GM23248 (cell line): Measurements from ENCODE around the gene SLITRK3. TPM values are rescaled to one million over a fixed set of nuclear protein-coding genes. Genes with fewer than 3 reads are reported as not detected.
"Not testable (repeated sequence)": the region's sequence is repeated elsewhere in the genome, so short reads cannot be mapped to it uniquely, and the experiment has no call there.

Experiments used
- DNase-seq: peaks from one replicate; pipeline ENCODE4 v3.0.0-alpha.2; 2015
- H2AFZ ChIP-seq: fragments of 200-600 bp; sonication (generic); 2 replicates; pipeline ENCODE4 v1.6.1; 2016; ENCODE audit warnings: antibody characterized with exemption
- H3F3A ChIP-seq: fragments of 200-600 bp; sonication (generic); 2 replicates; pipeline ENCODE4 v1.6.1; 2016; ENCODE audit warnings: mild to moderate bottlenecking, antibody characterized with exemption, mixed run types; ENCODE audit not compliant: insufficient read depth
- H3K27ac ChIP-seq: fragments of 200-600 bp; sonication (generic); 2 replicates; pipeline ENCODE4 v1.5.1; 2016; ENCODE audit warnings: mild to moderate bottlenecking
- H3K27me3 ChIP-seq: fragments of 200-600 bp; sonication (generic); replicated peaks from 2 replicates; pipeline ENCODE4 v1.6.1; 2016; ENCODE audit warnings: mild to moderate bottlenecking; ENCODE audit not compliant: insufficient read depth
- H3K36me3 ChIP-seq: fragments of 200-600 bp; sonication (generic); 2 replicates; pipeline ENCODE4 v1.6.1; 2016; ENCODE audit warnings: low read depth, mild to moderate bottlenecking
- H3K4me1 ChIP-seq: fragments of 200-600 bp; sonication (generic); 2 replicates; pipeline ENCODE4 v1.6.1; 2016; ENCODE audit warnings: mild to moderate bottlenecking; ENCODE audit not compliant: insufficient read depth
- H3K4me2 ChIP-seq: fragments of 200-600 bp; sonication (generic); one replicate; pipeline ENCODE4 v1.6.1; 2016; ENCODE audit warnings: mild to moderate bottlenecking; ENCODE audit not compliant: unreplicated experiment
- H3K4me3 ChIP-seq: fragments of 200-600 bp; sonication (generic); 2 replicates; pipeline ENCODE4 v1.5.1; 2016; ENCODE audit warnings: mild to moderate bottlenecking
- H3K79me2 ChIP-seq: fragments of 200-600 bp; sonication (generic); 2 replicates; pipeline ENCODE4 v1.6.1; 2016; ENCODE audit warnings: mild to moderate bottlenecking; ENCODE audit not compliant: insufficient read depth
- H3K9ac ChIP-seq: fragments of 200-600 bp; sonication (generic); 2 replicates; pipeline ENCODE4 v1.6.1; 2016; ENCODE audit warnings: mild to moderate bottlenecking
- H3K9me2 ChIP-seq: fragments of 200-600 bp; sonication (generic); 2 replicates; pipeline ENCODE4 v1.6.1; 2016; ENCODE audit warnings: mixed run types, mild to moderate bottlenecking, moderate library complexity; ENCODE audit not compliant: insufficient read depth
- H3K9me3 ChIP-seq: fragments of 200-600 bp; sonication (generic); one replicate; pipeline ENCODE4 v1.6.1; 2017; ENCODE audit warnings: low read depth
- H4K20me1 ChIP-seq: fragments of 200-600 bp; sonication (generic); 2 replicates; pipeline ENCODE4 v1.6.0; 2016; ENCODE audit not compliant: insufficient read depth
- EZH2 ChIP-seq: fragments of 200-600 bp; sonication (generic); IDR thresholded peaks from 2 replicates; pipeline ENCODE4 v1.6.1; 2018; ENCODE audit warnings: antibody characterized with exemption, mild to moderate bottlenecking; ENCODE audit not compliant: insufficient read depth, poor library complexity, severe bottlenecking
- EZH2phosphoT487 ChIP-seq: fragments of 200-600 bp; sonication (generic); IDR thresholded peaks from 2 replicates; pipeline ENCODE4 v1.6.1; 2018; ENCODE audit warnings: antibody characterized with exemption, moderate library complexity, mild to moderate bottlenecking, low read depth; ENCODE audit not compliant: insufficient read depth
- WGBS, 2 experiments: methylation state at CpG; one replicate each; pipeline ENCODE4 v1.1.6; 2015 to 2017; ENCODE audit warnings: low lambda C conversion rate in 2 of 2, low coverage in 1 of 2; ENCODE audit errors: missing lambda C conversion rate in 2 of 2; 5-methylcytosine and 5-hydroxymethylcytosine counted together
- in situ Hi-C: fragments of 300-500 bp; cut with MboI; formaldehyde crosslinking; loops from 2 replicates; pipeline ENCODE4 v1.15.0; 2020
- polyA plus RNA-seq: library from polyadenylated mRNA; unstranded; fragments of >200 nt; fragmentation: Nextera tagmentation; extraction: Ambion mirVana; gene quantifications from 2 replicates; pipeline ENCODE4 v1.2.1, GENCODE V29; 2016
- total RNA-seq: library from RNA; depleted of rRNA; stranded (reverse); fragments of >200 nt; shearing (Covaris generic); gene quantifications from 2 replicates; pipeline ENCODE4 v1.2.3, GENCODE V29; 2014; rRNA removed

The SLITRK3 gene
- total and polyA plus RNA-seq, 2 experiments from 2014 or later, result not detected

GRCh38 chr3:165156757-165157420, 39.3 kb downstream of the SLITRK3 start:
- Histone ChIP-seq H3K4me1 (no peaks in the 10 kb centered on the region), H4K20me1 (no peaks in the 10 kb centered on the region), H2AFZ (no peak overlapping the region), H3K9me2 (no peaks in the 10 kb centered on the region), H3K9ac (no peak overlapping the region), H3K27ac (no peak overlapping the region), H3K4me3 (no peak overlapping the region), H3K36me3 (no peaks in the 10 kb centered on the region), H3K9me3 (no peaks in the 10 kb centered on the region), H3F3A (no peaks in the 10 kb centered on the region), H3K4me2 (no peak overlapping the region), H3K79me2 (no peaks in the 10 kb centered on the region), H3K27me3 (no peaks in the 10 kb centered on the region)
- 58 to 62% methylated on average over 3 of the region's 3 CpGs for WGBS, 2 experiments
- TF ChIP-seq EZH2, result no peak
- no peak for TF ChIP-seq EZH2phosphoT487
- no peak for DNase-seq
- in situ Hi-C loops, result no loop called here

- 34 to 37% methylated on average over 4 of the region's 4 CpGs for WGBS, 2 experiments
- no peak for TF ChIP-seq EZH2
- TF ChIP-seq EZH2phosphoT487, result no peak
Observed at GRCh38 chr3:165148876-165149441, 47.2 kb downstream of the SLITRK3 start.

DNA sequence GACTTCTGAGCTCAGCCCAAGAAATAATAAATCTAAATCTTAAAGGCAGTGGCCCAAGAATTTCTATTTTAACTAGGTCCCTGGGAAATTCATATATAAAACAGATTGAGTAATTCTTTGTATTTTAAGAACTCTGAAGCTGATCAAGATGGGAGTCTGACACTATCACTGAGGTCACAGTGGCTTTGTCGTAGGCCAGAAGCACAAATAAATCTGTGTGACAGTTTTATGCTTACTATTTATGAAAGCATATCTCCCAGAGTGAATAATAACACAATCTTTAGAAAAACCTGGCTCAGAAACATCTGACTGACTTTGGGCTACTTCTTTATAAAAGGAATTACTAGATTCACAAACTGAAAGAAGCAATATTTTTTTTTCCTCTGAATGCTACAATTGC, 51.9 kb downstream of the SLITRK3 start:
- H4K20me1 ChIP-seq, result no peaks in the 10 kb centered on the region
- no peaks in the 10 kb centered on the region for H3K4me1 ChIP-seq
- in situ Hi-C loops, result no loop called here
- H3K4me3 ChIP-seq, result no peak overlapping the region
- H3K9ac ChIP-seq, result no peak overlapping the region
- DNase-seq, result no peak
- H3K9me3 ChIP-seq, result no peaks in the 10 kb centered on the region
- no peak overlapping the region for H3K27ac ChIP-seq
- H3K9me2 ChIP-seq, result no peaks in the 10 kb centered on the region
- H3K36me3 ChIP-seq, result no peaks in the 10 kb centered on the region
- H3K79me2 ChIP-seq, result no peaks in the 10 kb centered on the region
- no peak overlapping the region for H2AFZ ChIP-seq
- TF ChIP-seq EZH2phosphoT487, result no peak
- TF ChIP-seq EZH2, result no peak
- no peaks in the 10 kb centered on the region for H3K27me3 ChIP-seq
- no peak overlapping the region for H3K4me2 ChIP-seq
- 10 to 20% methylated on average over 1 of the region's 1 CpG for WGBS, 2 experiments
- H3F3A ChIP-seq, result no peaks in the 10 kb centered on the region

More at GRCh38 chr3:165148876-165149441, 47.2 kb downstream of the SLITRK3 start:
- Histone ChIP-seq H3K27ac (no peak overlapping the region), H3K27me3 (no peaks in the 10 kb centered on the region), H3K9ac (no peak overlapping the region), H3K36me3 (no peaks in the 10 kb centered on the region), H3K79me2 (no peaks in the 10 kb centered on the region), H3K9me2 (no peaks in the 10 kb centered on the region), H3K4me1 (no peaks in the 10 kb centered on the region), H3F3A (no peaks in the 10 kb centered on the region), H3K9me3 (no peaks in the 10 kb centered on the region), H4K20me1 (no peaks in the 10 kb centered on the region), H2AFZ (no peak overlapping the region), H3K4me3 (no peak overlapping the region), H3K4me2 (no peak overlapping the region)
- in situ Hi-C loops, result no loop called here
- DNase-seq, result no peak

DNA sequence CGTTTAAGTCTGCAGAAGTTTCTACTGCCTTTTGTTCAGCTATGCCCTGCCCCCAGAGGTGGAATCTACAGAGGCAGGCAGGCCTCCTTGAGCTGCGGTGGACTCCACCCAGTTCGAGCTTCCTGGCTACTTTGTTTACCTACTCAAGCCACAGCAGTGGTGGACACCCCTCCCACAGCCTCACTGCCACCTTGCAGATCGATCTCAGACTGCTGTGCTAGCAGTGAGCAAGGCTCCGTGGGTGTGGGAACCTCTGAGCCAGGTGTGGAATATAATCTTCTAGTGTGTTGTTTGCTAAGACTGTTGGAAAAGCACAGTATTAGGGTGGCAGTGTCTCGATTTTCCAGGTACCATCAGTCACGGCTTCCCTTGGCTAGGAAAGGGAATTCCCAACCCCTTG, 56.3 kb downstream of the SLITRK3 start:
- DNase-seq, H3K9me3 ChIP-seq, H2AFZ ChIP-seq, H3K4me3 ChIP-seq, H4K20me1 ChIP-seq, in situ Hi-C loops, H3K4me2 ChIP-seq, H3K4me1 ChIP-seq, H3K27me3 ChIP-seq, H3F3A ChIP-seq, H3K36me3 ChIP-seq, H3K79me2 ChIP-seq, H3K9me2 ChIP-seq, H3K9ac ChIP-seq, H3K27ac ChIP-seq: not testable (repeated sequence)
- 14 to 15% methylated on average over 7 of the region's 7 CpGs for WGBS, 2 experiments

Other genes with a start within 250 kb of the SLITRK3 start
- gene SI, start 117.9 kb downstream of the SLITRK3 start, total RNA-seq, result not detected in 2 replicates
- not detected in 2 replicates for gene SI, start 117.9 kb downstream of the SLITRK3 start, polyA plus RNA-seq